IMR-90 (cell line): ENCODE data around the gene ACTR1A. TPM values are rescaled to one million over a fixed set of nuclear protein-coding genes. Genes with fewer than 3 reads are reported as not detected.

Source experiments
- ATAC-seq: fragments of 200-7000 bp; cut with Tn5 transposase; 2 replicates; pipeline ENCODE4 v1.9.1; 2020; ENCODE audit warnings: low read depth, mild to moderate bottlenecking, moderate library complexity
- BruUV-seq: library from RNA; stranded (reverse); fragments of 400-500 nt; replicated peaks from 2 replicates; lab custom pipeline; 2021; lab: Mats Ljungman, UMichigan
- CTCF ChIA-PET: fragments of 300-600 bp; formaldehyde crosslinking; extraction: SDS; loops from one replicate; lab custom pipeline; 2021; ENCODE audit warnings: antibody characterized with exemption; lab: Yijun Ruan, JAX
- POLR2A ChIA-PET: fragments of 300-600 bp; sonication (Branson Sonifier 250); formaldehyde crosslinking; loops from one replicate; lab custom pipeline; 2022; ENCODE audit warnings: antibody characterized with exemption; ENCODE audit not compliant: unreplicated experiment; lab: Charles Lee
- DNase-seq: peaks from one replicate; pipeline ENCODE4 v3.0.0; 2013
- H2AFZ ChIP-seq: replicated peaks from 2 replicates; pipeline ENCODE3; 2013; ENCODE audit warnings: low read length, mild to moderate bottlenecking; ENCODE audit not compliant: poor library complexity
- H2AK5ac ChIP-seq: 2 replicates; pipeline ENCODE4 v1.6.1; 2013; ENCODE audit warnings: low read depth, low read length, inconsistent platforms
- H2AK9ac ChIP-seq: replicated peaks from 2 replicates; pipeline ENCODE3; 2013; ENCODE audit warnings: mild to moderate bottlenecking, low read depth, low read length, moderate library complexity; ENCODE audit not compliant: poor library complexity
- H2BK120ac ChIP-seq: 2 replicates; pipeline ENCODE4 v1.6.1; 2013; ENCODE audit warnings: low read depth, low read length, inconsistent platforms
- H2BK15ac ChIP-seq: 3 replicates; pipeline ENCODE4 v1.6.1; 2013; ENCODE audit warnings: low read depth, low read length, inconsistent platforms
- H2BK20ac ChIP-seq: 2 replicates; pipeline ENCODE4 v1.6.1; 2013; ENCODE audit warnings: low read depth, mild to moderate bottlenecking, inconsistent platforms, low read length, moderate library complexity
- H2BK5ac ChIP-seq: 2 replicates; pipeline ENCODE4 v1.6.1; 2013; ENCODE audit warnings: mild to moderate bottlenecking, low read depth, low read length, inconsistent platforms; ENCODE audit not compliant: poor library complexity, severe bottlenecking
- H3K14ac ChIP-seq: replicated peaks from 2 replicates; pipeline ENCODE4 v1.6.1; 2013; ENCODE audit warnings: low read depth, low read length, inconsistent platforms
- H3K18ac ChIP-seq: 2 replicates; pipeline ENCODE4 v1.6.1; 2013; ENCODE audit warnings: low read depth, low read length, control low read depth
- H3K23ac ChIP-seq: 2 replicates; pipeline ENCODE4 v1.6.1; 2013; ENCODE audit warnings: low read depth, low read length, inconsistent platforms
- H3K27ac ChIP-seq: 2 replicates; pipeline ENCODE4 v1.5.1; 2013; ENCODE audit warnings: mild to moderate bottlenecking, control low read depth, low read length; ENCODE audit not compliant: insufficient read depth
- H3K27me3 ChIP-seq: 2 replicates; pipeline ENCODE4 v1.6.1; 2013; ENCODE audit warnings: low read length; ENCODE audit not compliant: control insufficient read depth, insufficient read depth
- H3K36me3 ChIP-seq: 2 replicates; pipeline ENCODE4 v1.6.1; 2013; ENCODE audit warnings: low read length, mixed read lengths; ENCODE audit not compliant: control insufficient read depth, insufficient read depth
- H3K4ac ChIP-seq: 2 replicates; pipeline ENCODE4 v1.6.1; 2013; ENCODE audit warnings: low read depth, low read length, inconsistent platforms
- H3K4me1 ChIP-seq: 2 replicates; pipeline ENCODE4 v1.6.1; 2013; ENCODE audit warnings: low read length, mixed read lengths; ENCODE audit not compliant: control insufficient read depth, insufficient read depth
- H3K4me2 ChIP-seq: 2 replicates; pipeline ENCODE4 v1.6.1; 2013; ENCODE audit warnings: low read depth, mild to moderate bottlenecking, control low read depth, low read length, moderate library complexity
- H3K4me3 ChIP-seq: 2 replicates; pipeline ENCODE4 v1.5.1; 2013; ENCODE audit warnings: low read depth, mild to moderate bottlenecking, control low read depth, low read length, moderate library complexity; ENCODE audit not compliant: insufficient read depth
- H3K56ac ChIP-seq: 2 replicates; pipeline ENCODE4 v1.6.1; 2013; ENCODE audit warnings: low read length, inconsistent platforms; ENCODE audit not compliant: insufficient read depth; ENCODE audit errors: extremely low read depth
- H3K79me1 ChIP-seq, 2 experiments: 2 replicates each; pipeline ENCODE4 v1.6.1; 2013; ENCODE audit warnings: low read length in 2 of 2, inconsistent platforms in 1 of 2, low read depth in 1 of 2
- H3K9ac ChIP-seq: 2 replicates; pipeline ENCODE4 v1.6.1; 2013; ENCODE audit warnings: low read depth, low read length, control low read depth
- H3K9me1 ChIP-seq: 2 replicates; pipeline ENCODE4 v1.6.1; 2013; ENCODE audit warnings: low read length, inconsistent platforms; ENCODE audit not compliant: insufficient read depth
- H3K9me3 ChIP-seq: 2 replicates; pipeline ENCODE4 v1.6.1; 2013; ENCODE audit warnings: low read length; ENCODE audit not compliant: control insufficient read depth, insufficient read depth
- H4K20me1 ChIP-seq: 2 replicates; pipeline ENCODE4 v1.6.1; 2013; ENCODE audit warnings: low read length, inconsistent platforms; ENCODE audit not compliant: insufficient read depth
- H4K5ac ChIP-seq: 2 replicates; pipeline ENCODE4 v1.6.1; 2013; ENCODE audit warnings: mild to moderate bottlenecking, low read depth, low read length, control low read depth
- H4K8ac ChIP-seq, 2 experiments: 2 replicates each; pipeline ENCODE4 v1.6.1; 2013; ENCODE audit warnings: low read depth in 2 of 2, low read length in 2 of 2, control low read depth in 1 of 2, inconsistent platforms in 1 of 2
- H4K91ac ChIP-seq: 2 replicates; pipeline ENCODE4 v1.6.1; 2013; ENCODE audit warnings: low read depth, low read length, inconsistent platforms; ENCODE audit not compliant: insufficient read depth
- CEBPB ChIP-seq: IDR thresholded peaks from 2 replicates; pipeline ENCODE4 v1.6.1; 2012; ENCODE audit warnings: low read depth, low read length, improper control_type of control experiment
- CHD1 ChIP-seq: IDR thresholded peaks from 2 replicates; pipeline ENCODE4 v1.6.1; 2012; ENCODE audit warnings: low read depth, low read length, improper control_type of control experiment
- CTCF ChIP-seq: conservative IDR thresholded peaks from 2 replicates; pipeline ENCODE4 v1.5.1; 2012; ENCODE audit warnings: mild to moderate bottlenecking, low read depth, low read length, improper control_type of control experiment
- ELK1 ChIP-seq: fragments of 150-350 bp; IDR thresholded peaks from 2 replicates; pipeline ENCODE4 v1.6.1; 2016; ENCODE audit warnings: low read depth, mild to moderate bottlenecking, low read length, moderate library complexity, borderline replicate concordance
- FOS ChIP-seq: fragments of 150-350 bp; IDR thresholded peaks from 2 replicates; pipeline ENCODE4 v1.6.1; 2016; ENCODE audit warnings: low read depth, low read length
- MAFK ChIP-seq: IDR thresholded peaks from 2 replicates; pipeline ENCODE4 v1.6.1; 2012; ENCODE audit warnings: low read depth, low read length, improper control_type of control experiment
- MAZ ChIP-seq: IDR thresholded peaks from 2 replicates; pipeline ENCODE4 v1.6.1; 2012; ENCODE audit warnings: low read depth, mild to moderate bottlenecking, low read length, improper control_type of control experiment, moderate library complexity, borderline replicate concordance
- MXI1 ChIP-seq: IDR thresholded peaks from 2 replicates; pipeline ENCODE4 v1.6.1; 2012; ENCODE audit warnings: low read depth, mild to moderate bottlenecking, low read length, moderate library complexity, borderline replicate concordance
- NFE2L2 ChIP-seq: fragments of 150-350 bp; IDR thresholded peaks from 2 replicates; pipeline ENCODE4 v1.6.1; 2016; ENCODE audit warnings: low read depth, mild to moderate bottlenecking, low read length
- POLR2A ChIP-seq: IDR thresholded peaks from 2 replicates; pipeline ENCODE4 v1.6.1; 2012; ENCODE audit warnings: mild to moderate bottlenecking, low read depth, low read length
- RAD21 ChIP-seq: IDR thresholded peaks from 2 replicates; pipeline ENCODE4 v1.6.1; 2012; ENCODE audit warnings: low read length, improper control_type of control experiment
- RCOR1 ChIP-seq: IDR thresholded peaks from 2 replicates; pipeline ENCODE4 v1.6.1; 2012; ENCODE audit warnings: mild to moderate bottlenecking, low read length, improper control_type of control experiment; ENCODE audit not compliant: insufficient replicate concordance
- RFX5 ChIP-seq: IDR thresholded peaks from 2 replicates; pipeline ENCODE4 v1.8.0; 2012; ENCODE audit warnings: low read depth, mild to moderate bottlenecking, low read length, moderate library complexity
- SMC3 ChIP-seq: fragments of 150-350 bp; IDR thresholded peaks from 2 replicates; pipeline ENCODE4 v1.6.1; 2016; ENCODE audit warnings: low read depth, mild to moderate bottlenecking, antibody characterized with exemption, low read length, moderate library complexity
- whole genome bisulfite sequencing, 2 experiments: methylation state at CpG; one replicate each; pipeline versions ENCODE4 v1.1.5 to v1.1.7; 2013; ENCODE audit warnings: missing lambda C conversion rate in 2 of 2; ENCODE audit not compliant: insufficient read length in 1 of 2; ENCODE audit errors: extremely low coverage in 2 of 2; 5-methylcytosine and 5-hydroxymethylcytosine counted together
- dilution Hi-C: fragments of 300-500 bp; cut with HindIII; formaldehyde crosslinking; loops from one replicate; pipeline ENCODE4 v1.14.3; 2018; ENCODE audit warnings: low sequenced_read_pairs; ENCODE audit not compliant: unreplicated experiment
- in situ Hi-C: fragments of 300-500 bp; cut with MboI; formaldehyde crosslinking; loops from 3 replicates; pipeline ENCODE4 v1.14.3; 2019; ENCODE audit warnings: low sequenced_read_pairs, inconsistent platforms, mixed read lengths
- intact Hi-C: fragments of 100-400 bp; cut with micrococcal nuclease; formaldehyde crosslinking; loops from 2 replicates; pipeline ENCODE4 v1.10.0; 2022
- polyA plus RNA-seq, 3 experiments: library from polyadenylated mRNA; depleted of rRNA; stranded (reverse); fragments of >200 nt; gene quantifications; 2 replicates each; pipeline ENCODE4 v1.2.3, GENCODE V29; 2012; ENCODE audit warnings: low replicate concordance in 1 of 3
- total RNA-seq: library from RNA; depleted of rRNA; stranded (reverse); fragments of >200 nt; gene quantifications from 2 replicates; pipeline ENCODE4 v1.2.3, GENCODE V29; 2012

The ACTR1A gene
- total and polyA plus RNA-seq, 2 of the 4 experiments (the other 2 are of a cell fraction), result 142 to 157 TPM

GRCh38 chr10:102514487-102515311, 12.2 kb upstream of the ACTR1A start:
- POLR2A ChIA-PET, result no interaction called here
- DNase-seq, result no peak
- WGBS, 2 experiments, result 83% methylated on average over 3 of the region's 12 CpGs; no CpG with 5 or more reads in 1 of the 2 experiments
- TF ChIP-seq CEBPB (no peak), MAZ (no peak), POLR2A (no peak), RAD21 (no peak), RCOR1 (no peak), SMC3 (no peak), RFX5 (no peak), CHD1 (no peak), NFE2L2 (no peak), MAFK (no peak), CTCF (no peak), MXI1 (no peak), FOS (no peak), ELK1 (no peak)

More at GRCh38 chr10:102514487-102515311, 12.2 kb upstream of the ACTR1A start:
- Histone ChIP-seq H2AK5ac (no peak overlapping the region), H2BK5ac (no peak overlapping the region), H2AFZ (no peak overlapping the region), H4K8ac (no peak overlapping the region), H4K20me1 (peaks cover 14% of the 10 kb centered on the region), H3K9ac (no peak overlapping the region), H3K14ac (no peak overlapping the region), H3K4me3 (no peak overlapping the region), H3K79me1 (peaks cover 17 to 66% of the 10 kb centered on the region in 2 experiments), H4K5ac (no peak overlapping the region), H3K4ac (no peak overlapping the region), H4K91ac (no peak overlapping the region), H3K27me3 (no peaks in the 10 kb centered on the region), H3K18ac (no peak overlapping the region), H2BK20ac (no peak overlapping the region), H3K4me2 (no peak overlapping the region), H3K27ac (no peak overlapping the region), H3K9me3 (no peaks in the 10 kb centered on the region), H2BK15ac (no peak overlapping the region), H3K4me1 (peaks cover 6% of the 10 kb centered on the region), H3K36me3 (peaks cover 29% of the 10 kb centered on the region), H3K56ac (no peak overlapping the region), H3K9me1 (peaks cover 13% of the 10 kb centered on the region), H2BK120ac (no peak overlapping the region), H2AK9ac (peak overlapping the region; percentile 86), H3K23ac (no peak overlapping the region)
- intact Hi-C loops, result loop anchor here (5.0 kb wide), 1 partner anchor 43 kb away; no protein-coding TSS in a partner anchor
- ATAC-seq, result no peak
- BruUV-seq, result no TSS peak
- in situ Hi-C loops, result loop anchor here (5.0 kb wide), 1 partner anchor 58 kb away; no protein-coding TSS in a partner anchor
- CTCF ChIA-PET, result interaction anchor here (1.1 kb wide), 1 partner anchor 12 kb away, joined by 3 read pairs; no protein-coding TSS in a partner anchor
- dilution Hi-C loops, result no loop called here
